ENCODE data around the gene PER1. TPM values are rescaled to one million over a fixed set of nuclear protein-coding genes. Genes with fewer than 3 reads are reported as not detected.

The PER1 gene
- total and polyA plus RNA-seq, 9 donors: 25.6 to 103 (median 63.8) TPM

GRCh38 chr17:8161289-8162232 is 9.4 kb upstream of the PER1 start:
- Histone ChIP-seq H3K27me3 (ENCODE audit: control insufficient read depth, insufficient read depth, low read length) (no peaks in the 10 kb centered on the region), H3K4me1 (ENCODE audit: control insufficient read depth, insufficient read depth, low read length) (peaks cover 51% of the 10 kb centered on the region), H3K9me3 (replicated peaks; ENCODE audit: control insufficient read depth, low read depth, low read length) (no peaks in the 10 kb centered on the region), H3K36me3 (ENCODE audit: control insufficient read depth, insufficient read depth, low read length) (peaks cover 30% of the 10 kb centered on the region), H3K27ac (ENCODE audit: low read length) (peak overlapping the region; percentile 97), H3K4me3 (ENCODE audit: low read length) (peak overlapping the region; percentile 96)
- peak; percentile 27 for DNase-seq
- 58% methylated on average over 12 of the region's 19 CpGs for WGBS (ENCODE audit: insufficient coverage)

- Histone ChIP-seq H3K36me3 (ENCODE audit: control insufficient read depth, insufficient read depth, low read length) (peaks cover 30% of the 10 kb centered on the region), H3K27ac (ENCODE audit: low read length) (peak overlapping the region; percentile 97), H3K27me3 (ENCODE audit: control insufficient read depth, insufficient read depth, low read length) (no peaks in the 10 kb centered on the region), H3K4me1 (ENCODE audit: control insufficient read depth, insufficient read depth, low read length) (peaks cover 52% of the 10 kb centered on the region), H3K9me3 (replicated peaks; ENCODE audit: control insufficient read depth, low read depth, low read length) (no peaks in the 10 kb centered on the region), H3K4me3 (ENCODE audit: low read length) (no peak overlapping the region)
- DNase-seq: peak; percentile 30
- 40% methylated on average over 4 of the region's 5 CpGs for WGBS (ENCODE audit: insufficient coverage)
Measured at GRCh38 chr17:8160741-8161221, 8.6 kb upstream of the PER1 start.

GRCh38 chr17:8160224-8160577 is 8.0 kb upstream of the PER1 start:
- Histone ChIP-seq H3K36me3 (ENCODE audit: control insufficient read depth, insufficient read depth, low read length) (peaks cover 30% of the 10 kb centered on the region), H3K4me3 (ENCODE audit: low read length) (no peak overlapping the region), H3K4me1 (ENCODE audit: control insufficient read depth, insufficient read depth, low read length) (peaks cover 58% of the 10 kb centered on the region), H3K27ac (ENCODE audit: low read length) (peak overlapping the region; percentile 97), H3K9me3 (replicated peaks; ENCODE audit: control insufficient read depth, low read depth, low read length) (no peaks in the 10 kb centered on the region), H3K27me3 (ENCODE audit: control insufficient read depth, insufficient read depth, low read length) (no peaks in the 10 kb centered on the region)
- DNase-seq: no peak
- WGBS (ENCODE audit: insufficient coverage): 68% methylated on average over 4 of the region's 4 CpGs

- Histone ChIP-seq H3K27me3 (ENCODE audit: control insufficient read depth, insufficient read depth, low read length) (no peaks in the 10 kb centered on the region), H3K4me3 (ENCODE audit: low read length) (no peak overlapping the region), H3K27ac (ENCODE audit: low read length) (no peak overlapping the region), H3K9me3 (replicated peaks; ENCODE audit: control insufficient read depth, low read depth, low read length) (no peaks in the 10 kb centered on the region), H3K36me3 (ENCODE audit: control insufficient read depth, insufficient read depth, low read length) (peaks cover 30% of the 10 kb centered on the region), H3K4me1 (ENCODE audit: control insufficient read depth, insufficient read depth, low read length) (peaks cover 58% of the 10 kb centered on the region)
- WGBS (ENCODE audit: insufficient coverage): no CpG with 5 or more reads among the region's 4 CpGs
- peak; percentile 28 for DNase-seq
Measured at GRCh38 chr17:8159459-8160223, 7.4 kb upstream of the PER1 start.

GRCh38 chr17:8159032-8159400 is 6.8 kb upstream of the PER1 start:
- no peak overlapping the region for H3K27ac ChIP-seq (ENCODE audit: low read length)
- no peak overlapping the region for H3K4me3 ChIP-seq (ENCODE audit: low read length)
- WGBS (ENCODE audit: insufficient coverage): no CpG with 5 or more reads among the region's 3 CpGs
- H3K4me1 ChIP-seq (ENCODE audit: control insufficient read depth, insufficient read depth, low read length): peaks cover 55% of the 10 kb centered on the region
- no peaks in the 10 kb centered on the region for H3K27me3 ChIP-seq (ENCODE audit: control insufficient read depth, insufficient read depth, low read length)
- no peak for DNase-seq
- no peaks in the 10 kb centered on the region for H3K9me3 ChIP-seq (replicated peaks; ENCODE audit: control insufficient read depth, low read depth, low read length)
- peaks cover 30% of the 10 kb centered on the region for H3K36me3 ChIP-seq (ENCODE audit: control insufficient read depth, insufficient read depth, low read length)

- Histone ChIP-seq H3K27ac (ENCODE audit: low read length) (peak overlapping the region; percentile 92), H3K4me3 (ENCODE audit: low read length) (no peak overlapping the region), H3K4me1 (ENCODE audit: control insufficient read depth, insufficient read depth, low read length) (peaks cover 55% of the 10 kb centered on the region), H3K27me3 (ENCODE audit: control insufficient read depth, insufficient read depth, low read length) (no peaks in the 10 kb centered on the region), H3K9me3 (replicated peaks; ENCODE audit: control insufficient read depth, low read depth, low read length) (no peaks in the 10 kb centered on the region), H3K36me3 (ENCODE audit: control insufficient read depth, insufficient read depth, low read length) (peaks cover 30% of the 10 kb centered on the region)
- WGBS (ENCODE audit: insufficient coverage): 30% methylated on average over 14 of the region's 20 CpGs
- peak; percentile 93 for DNase-seq
Measured at GRCh38 chr17:8158267-8159031, 6.2 kb upstream of the PER1 start.

GRCh38 chr17:8156246-8156992 is 4.2 kb upstream of the PER1 start:
- Histone ChIP-seq H3K36me3 (ENCODE audit: control insufficient read depth, insufficient read depth, low read length) (peaks cover 27% of the 10 kb centered on the region), H3K27ac (ENCODE audit: low read length) (peak overlapping the region; percentile 98), H3K27me3 (ENCODE audit: control insufficient read depth, insufficient read depth, low read length) (no peaks in the 10 kb centered on the region), H3K9me3 (replicated peaks; ENCODE audit: control insufficient read depth, low read depth, low read length) (no peaks in the 10 kb centered on the region), H3K4me3 (ENCODE audit: low read length) (peak overlapping the region; percentile 88), H3K4me1 (ENCODE audit: control insufficient read depth, insufficient read depth, low read length) (peaks cover 63% of the 10 kb centered on the region)
- peak; percentile 100 for DNase-seq
- WGBS (ENCODE audit: insufficient coverage): under 1% methylated on average over 55 of the region's 59 CpGs

- no peak for DNase-seq
- Histone ChIP-seq H3K36me3 (ENCODE audit: control insufficient read depth, insufficient read depth, low read length) (peaks cover 22% of the 10 kb centered on the region), H3K4me3 (ENCODE audit: low read length) (peak overlapping the region; percentile 88), H3K27me3 (ENCODE audit: control insufficient read depth, insufficient read depth, low read length) (no peaks in the 10 kb centered on the region), H3K9me3 (replicated peaks; ENCODE audit: control insufficient read depth, low read depth, low read length) (no peaks in the 10 kb centered on the region), H3K4me1 (ENCODE audit: control insufficient read depth, insufficient read depth, low read length) (peaks cover 62% of the 10 kb centered on the region), H3K27ac (ENCODE audit: low read length) (peak overlapping the region; percentile 98)
- under 1% methylated on average over 11 of the region's 11 CpGs for WGBS (ENCODE audit: insufficient coverage)
Measured at GRCh38 chr17:8155996-8156245, 3.7 kb upstream of the PER1 start.

GRCh38 chr17:8155231-8155995 is 3.2 kb upstream of the PER1 start:
- Histone ChIP-seq H3K36me3 (ENCODE audit: control insufficient read depth, insufficient read depth, low read length) (peaks cover 18% of the 10 kb centered on the region), H3K27me3 (ENCODE audit: control insufficient read depth, insufficient read depth, low read length) (no peaks in the 10 kb centered on the region), H3K4me3 (ENCODE audit: low read length) (peak overlapping the region; percentile 88), H3K9me3 (replicated peaks; ENCODE audit: control insufficient read depth, low read depth, low read length) (no peaks in the 10 kb centered on the region), H3K27ac (ENCODE audit: low read length) (peak overlapping the region; percentile 98), H3K4me1 (ENCODE audit: control insufficient read depth, insufficient read depth, low read length) (peaks cover 62% of the 10 kb centered on the region)
- peak; percentile 58 for DNase-seq
- WGBS (ENCODE audit: insufficient coverage): 13% methylated on average over 14 of the region's 14 CpGs

Data from muscle of leg (tissue), 11 donors.